Measurements from ENCODE around the gene CCT5.

- TF ChIP-seq CTCF (IDR thresholded peaks at IDR 0.05; ENCODE audit: low read length) = no peak
- no peak for TF ChIP-seq EZH2 (IDR thresholded peaks at IDR 0.05; ENCODE audit: borderline replicate concordance, low read length)
Measured at GRCh38 chr5:10275460-10275859, 25.4 kb downstream of the CCT5 start.

Measured in OCI-LY1 (cell line).